HG02973 (cell line): ENCODE measurements around the gene NSL1.
"Not testable (repeated sequence)": the region's sequence is repeated elsewhere in the genome, so short reads cannot be mapped to it uniquely, and the experiment has no call there.

Experiments
- ATAC-seq: cut with Tn5 transposase; IDR thresholded peaks from one replicate; pipeline ENCODE4 v1.9.1; 2021; ENCODE audit warnings: moderate library complexity; ENCODE audit not compliant: unreplicated experiment

The NSL1 gene

DNA sequence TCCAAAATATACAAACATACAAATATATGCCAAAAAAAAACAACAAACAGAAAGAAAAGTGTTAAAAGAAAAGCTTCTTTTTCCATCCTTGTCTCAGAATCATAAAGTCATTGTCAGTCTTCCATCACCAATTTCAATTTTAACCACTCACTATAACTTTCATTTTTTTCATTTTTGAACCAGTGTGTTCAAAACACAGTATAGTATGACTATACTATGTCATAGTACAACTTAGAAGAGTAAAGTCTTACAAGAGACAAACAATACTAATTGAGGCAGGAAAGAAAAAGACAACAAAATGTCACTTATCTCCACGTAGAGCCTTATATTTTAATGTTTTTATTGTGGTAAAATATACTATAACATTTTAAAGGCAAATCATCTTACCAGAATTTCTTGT, 7.6 kb downstream of the NSL1 start:
- ATAC-seq = no peak

GRCh38 chr1:212782422-212783154, 9.0 kb downstream of the NSL1 start:
- ATAC-seq = no peak

GRCh38 chr1:212781225-212781624, 10.4 kb downstream of the NSL1 start:
- ATAC-seq = no peak

- no peak for ATAC-seq
Observed at GRCh38 chr1:212780759-212781158, 10.8 kb downstream of the NSL1 start.

DNA sequence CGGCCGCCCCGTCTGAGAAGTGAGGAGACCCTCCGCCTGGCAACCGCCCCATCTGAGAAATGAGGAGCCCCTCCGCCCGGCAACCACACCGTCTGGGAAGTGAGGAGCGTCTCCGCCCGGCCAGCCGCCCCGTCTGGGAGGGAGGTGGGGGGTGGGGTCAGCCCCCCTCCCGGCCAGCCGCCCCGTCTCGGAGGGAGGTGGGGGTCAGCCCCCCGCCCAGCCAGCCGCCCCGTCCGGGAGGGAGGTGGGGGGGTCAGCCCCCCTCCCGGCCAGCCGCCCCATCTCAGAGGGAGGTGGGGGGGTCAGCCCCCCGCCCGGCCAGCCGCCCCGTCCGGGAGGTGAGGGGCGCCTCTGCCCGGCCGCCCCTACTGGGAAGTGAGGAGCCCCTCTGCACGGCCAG, 12.5 kb downstream of the NSL1 start:
- not testable (repeated sequence) for ATAC-seq

DNA sequence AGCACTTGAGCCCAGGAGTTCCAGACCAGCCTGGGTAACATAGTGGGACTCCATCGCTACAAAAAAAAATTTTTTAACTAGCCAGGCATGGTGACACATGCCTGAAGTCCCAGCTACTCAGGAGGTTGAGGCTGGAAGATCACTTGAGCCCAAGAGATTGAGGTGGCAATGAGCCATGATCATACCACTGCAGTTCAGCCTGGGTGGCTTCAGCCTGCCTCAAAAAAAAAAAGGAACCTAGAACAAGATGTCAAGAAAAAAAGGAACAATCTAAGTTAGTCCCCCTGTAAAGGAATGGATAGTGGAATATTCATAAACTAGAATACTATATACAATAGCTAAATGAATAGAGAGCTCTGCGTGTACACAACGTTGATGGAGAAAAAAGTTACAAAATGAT, 14.4 kb downstream of the NSL1 start:
- no peak for ATAC-seq

DNA sequence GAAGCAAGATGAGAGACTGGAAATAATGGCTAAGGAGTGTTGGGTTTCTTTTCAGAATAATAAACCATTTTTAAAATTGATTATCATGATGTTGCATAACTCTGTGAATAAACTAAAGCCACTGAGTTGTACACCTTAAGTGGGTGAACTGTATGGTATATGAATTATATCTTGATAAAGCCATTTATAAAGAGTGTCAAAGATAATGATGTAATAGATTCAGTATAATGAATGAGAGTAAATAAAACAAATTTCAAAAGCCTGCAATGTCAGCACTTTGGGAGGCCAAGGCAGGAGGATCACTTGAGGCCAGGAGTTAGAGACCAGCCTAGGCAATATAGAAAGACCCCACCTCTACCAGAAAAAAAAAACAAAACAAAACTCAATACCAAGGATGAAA, 16.3 kb downstream of the NSL1 start:
- ATAC-seq = no peak

- no peak for ATAC-seq
Observed at GRCh38 chr1:212774584-212774983, 17.0 kb downstream of the NSL1 start.

DNA sequence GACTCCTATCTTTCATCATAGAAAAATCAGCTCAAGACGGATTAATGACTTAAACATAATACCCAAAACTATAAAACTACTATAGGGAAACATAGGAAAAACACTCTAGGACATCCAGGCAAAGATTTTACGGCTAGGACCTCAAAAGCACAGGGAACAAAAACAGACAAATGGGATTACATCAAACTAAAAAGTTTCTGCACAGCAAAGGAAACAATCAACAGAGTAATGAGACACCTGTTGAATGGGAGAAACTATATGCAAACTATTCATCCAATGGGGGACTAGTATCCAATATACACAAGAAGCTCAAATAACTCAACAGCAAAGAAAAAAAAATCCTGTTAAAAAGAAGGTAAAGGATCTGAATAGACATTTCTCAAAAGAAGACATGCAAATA, 18.6 kb downstream of the NSL1 start:
- ATAC-seq = no peak

GRCh38 chr1:212771341-212771740, 20.2 kb downstream of the NSL1 start:
- ATAC-seq = no peak

GRCh38 chr1:212769459-212770167, 22.0 kb downstream of the NSL1 start:
- ATAC-seq = no peak

DNA sequence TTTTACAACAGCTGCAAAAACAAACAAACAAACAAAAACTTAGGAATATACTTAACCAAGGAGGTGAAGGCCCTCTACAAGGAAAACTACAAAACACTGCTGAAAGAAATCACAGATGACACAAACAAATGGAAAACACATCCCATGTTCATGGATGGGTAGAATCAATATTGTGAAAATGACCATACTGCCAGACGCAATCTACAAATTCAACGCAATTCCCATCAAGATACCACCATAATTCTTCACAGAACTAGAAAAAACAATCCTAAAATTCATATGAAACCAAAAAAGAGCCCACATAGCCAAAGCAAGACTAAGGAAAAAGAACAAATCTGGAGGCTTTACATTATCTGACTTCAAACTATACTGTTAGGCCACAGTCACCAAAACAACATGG, 24.8 kb downstream of the NSL1 start:
- ATAC-seq = not testable (repeated sequence)

DNA sequence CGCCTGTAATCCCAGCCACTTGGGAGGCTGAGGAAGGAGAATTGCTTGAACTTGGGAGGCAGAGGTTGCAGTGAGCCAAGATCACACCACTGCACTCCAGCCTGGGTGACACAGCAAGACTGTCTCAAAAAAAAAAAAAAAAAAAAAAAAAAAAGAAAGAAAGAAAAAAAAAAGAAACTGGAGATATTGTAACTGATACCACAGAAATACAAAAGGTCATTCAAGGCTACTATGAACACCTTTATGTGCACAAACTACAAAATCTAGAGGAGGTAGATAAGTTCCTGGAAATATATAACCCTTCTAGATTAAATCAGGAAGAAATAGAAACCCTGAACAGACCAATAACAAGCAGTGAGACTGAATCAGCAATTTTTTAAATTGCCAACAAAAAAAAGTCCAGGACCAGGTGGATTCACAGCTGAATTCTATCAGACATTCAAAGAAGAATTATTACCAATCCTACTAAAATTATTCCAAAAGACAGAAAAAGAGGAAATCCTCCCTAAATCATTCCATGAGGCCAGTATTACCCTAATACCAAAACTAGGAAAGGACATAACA, 26.8 kb downstream of the NSL1 start:
- ATAC-seq = not testable (repeated sequence)

- no peak for ATAC-seq
Observed at GRCh38 chr1:212762839-212763238, 28.7 kb downstream of the NSL1 start.

DNA sequence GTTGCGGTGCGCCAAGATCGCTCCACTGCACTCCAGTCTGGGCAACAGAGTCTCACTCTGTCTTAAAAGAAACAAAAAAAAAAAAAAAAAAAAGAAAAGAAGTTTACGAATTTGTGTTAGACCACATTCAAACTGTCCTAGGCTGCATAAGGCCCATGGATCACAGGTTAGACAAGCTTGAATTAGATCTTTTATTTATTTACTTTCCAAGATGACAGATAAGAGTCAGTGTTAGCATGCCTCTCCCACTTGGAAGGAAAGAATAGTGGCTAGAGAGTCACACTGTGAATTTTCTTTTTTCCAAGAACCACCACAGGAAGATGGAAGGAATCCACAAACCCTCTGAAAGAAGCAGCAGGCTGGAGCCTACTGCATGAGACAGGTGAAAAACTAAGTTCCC, 29.3 kb downstream of the NSL1 start:
- ATAC-seq = no peak

GRCh38 chr1:212760126-212760823, 31.3 kb downstream of the NSL1 start:
- ATAC-seq = peak; percentile 63

DNA sequence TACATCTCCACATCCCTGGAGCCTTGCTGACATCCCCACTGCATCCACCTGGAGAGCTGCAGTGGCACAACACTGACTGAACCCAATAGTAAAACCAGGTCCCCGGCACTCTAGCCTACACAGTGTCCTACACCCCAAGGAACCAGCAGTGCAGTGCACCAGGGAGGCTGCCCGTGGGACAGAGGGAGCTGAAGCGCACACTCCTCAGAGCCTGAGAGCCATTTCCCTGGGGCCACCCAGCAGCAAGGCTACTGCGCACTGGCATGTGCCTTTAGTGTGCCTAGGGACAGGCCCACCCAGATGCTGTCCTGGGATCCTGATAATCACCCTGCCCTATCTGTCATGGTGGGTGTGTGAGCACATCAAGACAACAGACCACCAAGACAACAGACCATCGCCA, 31.9 kb downstream of the NSL1 start:
- ATAC-seq = no peak

DNA sequence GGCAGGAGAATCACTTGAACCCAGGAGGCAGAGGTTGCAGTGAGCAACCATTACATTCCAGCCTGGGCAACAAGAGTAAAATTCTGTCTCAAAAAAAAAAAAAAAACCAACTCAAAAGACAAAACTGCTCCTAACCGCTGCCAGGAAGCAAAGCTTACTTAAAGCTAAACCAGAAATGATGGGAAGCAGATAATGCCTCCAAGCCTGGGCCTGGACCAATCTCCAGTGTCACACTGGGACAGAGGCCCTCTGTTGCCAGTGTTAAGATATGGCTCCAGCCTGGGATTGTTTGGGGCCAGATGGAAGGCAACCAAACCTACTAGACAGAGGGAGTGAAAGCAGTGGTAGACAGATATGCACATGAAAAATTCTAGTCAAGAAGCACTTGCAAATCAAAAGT, 36.9 kb downstream of the NSL1 start:
- ATAC-seq = no peak

DNA sequence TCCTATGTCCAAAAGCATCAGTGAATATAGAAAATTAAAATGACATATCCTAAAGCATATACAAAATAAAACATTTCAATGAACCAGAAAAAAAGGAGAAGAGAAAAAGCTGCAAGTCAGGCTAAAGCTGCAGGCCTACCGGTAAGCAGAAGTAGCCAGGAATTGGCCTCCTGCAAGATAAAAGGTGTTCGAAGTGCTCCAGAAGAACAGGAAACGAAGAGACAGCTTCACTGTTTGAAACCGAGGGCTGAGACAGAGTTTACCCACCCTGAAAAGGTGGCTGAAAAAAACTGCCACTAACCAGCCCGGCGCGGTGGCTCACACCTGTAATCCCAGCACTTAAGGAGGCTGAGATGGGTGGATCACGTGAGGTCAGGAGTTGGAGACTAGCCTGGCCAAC, 37.4 kb downstream of the NSL1 start:
- no peak for ATAC-seq

DNA sequence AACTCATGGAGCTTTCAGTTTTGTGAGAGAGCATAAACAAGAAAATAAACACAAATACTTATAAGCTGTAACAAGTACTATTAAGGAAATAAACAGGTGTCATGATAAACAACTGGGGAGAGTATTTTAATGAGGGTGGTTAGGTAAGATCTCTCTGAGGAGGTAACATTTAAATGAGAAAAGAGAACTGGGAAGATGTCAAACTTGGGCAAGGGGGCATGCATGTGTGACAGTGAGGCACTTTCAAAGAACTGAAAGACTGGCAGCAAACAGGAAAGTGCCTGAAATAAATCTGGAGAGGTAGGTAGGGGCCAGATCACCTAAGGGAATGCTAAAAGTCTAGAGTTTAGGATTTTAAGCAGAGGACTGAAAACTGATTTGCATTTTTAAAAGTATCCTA, 37.8 kb downstream of the NSL1 start:
- no peak for ATAC-seq

DNA sequence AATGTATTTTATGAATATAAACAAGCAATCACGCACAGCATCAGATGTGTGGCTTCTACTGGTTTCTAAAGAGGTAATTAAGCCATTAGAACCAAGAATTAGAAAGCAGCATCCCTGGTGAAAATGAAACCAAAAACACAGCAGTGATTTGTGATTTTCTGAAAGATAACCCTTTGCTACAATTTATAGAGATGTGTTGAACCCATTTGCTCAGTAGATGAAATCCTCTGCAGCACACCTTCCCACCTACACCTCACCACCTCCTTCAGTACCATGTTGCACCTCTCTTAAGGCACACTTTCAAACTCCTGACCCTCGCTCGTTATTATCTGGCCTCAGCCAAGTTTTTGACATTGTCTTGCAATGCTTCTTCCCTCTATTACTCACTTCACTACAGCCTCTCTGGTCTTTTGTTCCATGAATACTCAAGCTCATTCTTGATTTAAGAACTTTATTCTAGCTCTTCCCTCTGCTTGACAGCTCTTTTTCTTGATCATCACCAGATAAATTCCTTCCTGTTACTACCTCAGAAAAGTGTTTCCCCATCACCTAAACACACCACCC, 38.6 kb downstream of the NSL1 start:
- ATAC-seq = no peak
